Amniotic stem cell (primary cell): ENCODE measurements around the gene SLC22A17.

Experiments used
- DNase-seq: peaks from one replicate; lab custom pipeline; 2025; lab: John Stamatoyannopoulos, UW

SLC22A17 gene

DNA sequence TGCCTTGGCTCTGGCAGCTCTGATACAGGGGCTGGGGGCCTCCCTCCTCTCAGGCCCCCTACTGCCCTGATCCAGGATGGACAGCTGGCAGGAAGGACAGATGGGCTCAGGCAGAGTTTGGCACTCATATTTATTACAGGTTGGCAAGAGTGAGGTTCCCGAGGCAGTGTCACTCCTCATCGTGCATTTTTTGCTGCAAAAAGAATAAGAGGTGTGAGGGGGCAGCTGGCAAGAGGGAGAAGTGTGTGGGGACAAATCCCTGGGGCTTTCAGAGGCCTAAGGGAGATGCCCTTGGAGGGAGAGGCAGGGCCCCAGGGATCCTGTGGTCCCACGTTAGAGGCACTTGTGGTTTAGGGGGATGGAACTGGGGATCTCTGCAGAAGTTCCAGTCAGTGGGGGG is 29.2 kb upstream of the SLC22A17 start:
- no peak for DNase-seq

DNA sequence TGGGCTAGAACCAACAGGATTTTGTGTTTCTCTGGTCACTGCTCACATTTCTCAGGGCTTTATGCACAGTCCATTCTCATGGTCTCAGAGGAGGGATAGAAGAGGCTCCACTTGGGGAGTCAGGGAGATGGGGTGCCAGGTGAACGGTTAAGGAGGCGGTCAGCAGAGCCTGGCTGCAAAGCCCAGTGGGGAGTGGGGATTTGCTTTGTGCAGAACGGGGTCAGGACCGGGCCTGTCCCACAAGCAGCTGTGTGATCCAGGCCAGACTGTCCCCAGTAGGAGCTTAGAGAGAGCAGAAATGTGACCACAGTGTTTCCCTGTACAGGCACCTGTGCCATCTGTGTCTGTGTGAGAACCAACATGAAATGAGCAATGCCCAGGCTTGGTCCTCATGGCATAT is 28.3 kb upstream of the SLC22A17 start:
- DNase-seq, result no peak

DNA sequence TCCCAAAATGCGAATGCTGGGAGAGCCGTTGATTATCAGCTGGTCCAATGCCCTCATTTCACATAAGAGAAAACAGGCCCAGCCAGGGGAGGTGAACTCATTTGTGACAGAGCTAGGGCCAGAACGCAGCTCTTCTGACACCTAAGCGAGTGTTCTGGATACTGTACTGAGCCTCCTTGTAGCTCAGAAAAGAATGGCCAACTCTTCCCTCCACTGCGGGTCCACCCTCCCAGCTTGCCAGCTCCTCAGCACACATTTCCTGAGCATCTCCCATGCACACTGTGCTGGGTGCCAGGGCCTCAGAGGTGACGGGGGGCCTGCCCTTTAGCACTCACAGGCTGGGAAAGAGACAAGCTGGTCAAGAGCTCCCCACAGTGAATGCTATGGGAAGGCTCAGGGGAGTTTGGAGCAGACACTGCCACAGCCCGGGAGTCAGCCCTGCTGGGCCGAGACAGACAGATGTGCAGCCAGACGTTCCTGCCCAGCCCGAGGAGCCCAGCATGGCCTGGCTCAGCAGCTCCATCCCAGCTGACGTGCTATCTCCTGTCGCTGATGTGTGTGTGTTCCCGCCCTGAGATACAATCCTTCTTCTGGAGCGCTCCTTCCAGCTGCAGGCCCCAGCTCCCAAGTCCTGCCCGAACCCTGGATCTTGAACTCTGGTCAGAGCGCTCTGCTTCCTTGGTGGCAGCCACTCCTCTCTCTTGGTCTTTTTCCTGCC is 27.7 kb upstream of the SLC22A17 start:
- no peak for DNase-seq

DNA sequence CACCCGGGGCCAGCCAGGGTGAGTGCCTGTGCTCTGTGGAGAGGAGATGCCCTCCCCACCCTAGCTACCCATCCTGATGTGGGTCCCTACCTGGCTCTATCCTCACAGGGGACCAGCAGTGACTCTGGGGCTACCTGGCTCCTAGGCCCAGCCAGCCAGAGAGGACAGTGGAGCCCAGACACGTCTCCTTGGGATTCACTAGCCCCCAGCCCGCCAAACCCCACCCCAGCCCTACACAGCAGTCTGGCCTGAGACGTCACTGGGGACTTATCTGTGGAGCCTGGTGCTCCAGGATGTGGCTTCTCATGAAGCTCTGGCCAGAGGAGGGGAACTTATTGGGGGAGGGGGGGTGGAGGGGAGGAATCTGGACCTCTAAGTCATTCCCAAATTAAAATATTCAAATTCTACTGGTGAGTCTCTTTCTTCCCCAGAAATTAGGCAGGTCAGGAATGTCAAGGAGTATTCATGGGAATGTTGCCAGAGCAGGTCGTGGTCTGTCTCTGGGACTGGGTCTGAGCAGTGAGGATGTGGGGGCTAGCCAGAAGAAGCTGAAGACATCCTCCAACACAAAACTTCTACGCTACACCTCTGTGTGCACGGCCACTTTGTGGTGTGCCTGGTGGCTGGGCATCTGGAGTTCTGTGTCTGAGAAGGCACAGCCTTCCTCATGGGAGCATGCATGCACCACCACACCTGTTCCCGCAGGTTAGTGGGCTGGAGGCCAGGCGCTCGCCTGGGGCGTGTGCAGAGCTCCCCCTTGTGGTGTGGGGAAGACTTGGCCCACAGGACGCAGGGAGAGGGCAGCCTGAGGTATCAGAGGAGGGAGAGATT is 26.9 kb upstream of the SLC22A17 start:
- DNase-seq, result no peak

DNA sequence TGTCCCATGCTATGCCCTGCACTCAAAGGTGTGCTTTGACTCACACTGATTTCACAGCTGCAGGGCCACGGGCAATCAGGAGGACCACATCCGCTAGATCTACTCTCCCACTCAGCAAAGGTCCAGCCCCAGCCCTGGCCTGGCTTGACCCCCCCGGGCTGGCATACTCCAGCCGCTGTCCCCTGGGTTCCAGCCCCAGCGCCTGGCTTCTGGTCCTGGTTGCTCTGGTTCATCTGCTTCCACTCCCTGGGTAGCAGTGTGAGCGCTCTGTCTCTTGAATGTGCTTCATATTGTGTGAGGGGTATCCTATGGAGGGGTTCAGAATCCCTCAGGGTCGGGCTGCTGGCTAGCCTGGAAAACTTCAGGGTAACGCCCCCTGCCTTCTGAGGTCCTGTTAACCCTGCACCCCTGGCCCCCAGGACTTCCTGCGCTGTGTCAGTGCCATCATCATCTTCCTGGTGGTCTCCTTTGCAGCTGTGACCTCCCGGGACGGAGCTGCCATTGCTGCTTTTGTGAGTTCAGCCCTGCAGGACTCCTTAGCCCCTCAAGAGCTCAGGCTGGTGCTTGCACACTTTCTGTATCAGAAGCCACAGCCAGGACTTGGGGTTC is 26.0 kb upstream of the SLC22A17 start:
- DNase-seq, result no peak

DNA sequence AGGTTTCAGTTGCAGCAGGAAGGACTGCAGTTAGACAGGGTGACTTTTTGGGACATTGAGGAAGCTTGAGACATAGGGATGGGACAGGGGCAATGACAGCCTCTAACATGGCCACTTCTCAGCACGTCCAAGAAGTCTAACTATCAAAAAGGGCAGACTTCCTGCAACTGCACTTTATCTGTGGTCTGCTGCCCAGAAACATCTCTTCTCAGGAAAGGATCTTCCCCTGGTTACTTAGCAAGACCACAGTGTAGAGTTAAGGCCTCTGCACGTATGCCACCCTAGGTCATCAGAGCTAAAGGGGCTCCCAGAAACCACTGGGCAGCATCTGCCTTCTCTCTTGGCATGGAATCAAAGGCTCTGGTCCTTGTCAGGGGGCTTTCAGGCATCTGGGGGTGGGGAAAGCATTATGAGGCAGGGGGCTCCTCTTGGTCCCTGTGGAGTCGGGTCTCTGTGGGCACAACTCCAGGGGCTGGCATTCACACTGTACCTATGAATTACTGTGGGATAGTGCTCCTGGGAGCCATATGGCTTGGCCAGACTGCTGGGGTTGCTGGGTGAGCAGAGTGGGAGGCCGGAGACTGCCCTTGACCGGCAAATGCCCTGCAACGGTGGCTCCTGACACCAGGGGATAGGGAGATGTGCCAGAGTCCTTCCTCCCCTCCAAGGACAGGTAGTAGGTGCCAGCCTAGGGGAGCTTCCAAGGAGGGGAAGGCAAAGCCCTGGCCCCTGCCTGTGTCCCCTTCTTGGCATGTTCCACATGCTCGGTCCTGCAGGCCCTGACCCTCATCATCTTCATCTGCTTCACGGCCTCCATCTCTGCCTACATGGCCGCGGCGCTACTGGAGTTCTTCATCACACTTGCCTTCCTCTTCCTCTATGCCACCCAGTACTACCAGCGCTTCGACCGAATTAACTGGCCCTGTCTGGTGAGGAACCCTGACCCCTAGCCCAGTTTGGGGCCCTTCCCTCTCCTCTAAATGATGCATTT is 25.2 kb upstream of the SLC22A17 start:
- DNase-seq, result no peak

DNA sequence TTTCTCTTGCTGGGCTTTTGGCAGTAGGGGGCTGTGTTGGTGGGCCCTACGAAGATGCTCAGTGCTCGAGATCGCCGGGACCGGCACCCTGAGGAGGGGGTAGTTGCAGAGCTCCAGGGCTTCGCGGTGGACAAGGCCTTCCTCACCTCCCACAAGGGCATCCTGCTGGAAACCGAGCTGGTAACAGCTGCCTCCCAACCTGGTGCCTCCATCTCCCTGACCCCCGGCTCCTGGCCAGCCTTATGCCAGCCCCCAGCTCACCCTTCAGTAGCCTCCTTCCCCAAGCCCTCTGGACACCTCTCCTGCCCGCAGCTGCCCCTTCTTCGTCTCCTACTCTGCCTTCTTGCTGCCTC is 24.5 kb upstream of the SLC22A17 start:
- DNase-seq, result no peak

DNA sequence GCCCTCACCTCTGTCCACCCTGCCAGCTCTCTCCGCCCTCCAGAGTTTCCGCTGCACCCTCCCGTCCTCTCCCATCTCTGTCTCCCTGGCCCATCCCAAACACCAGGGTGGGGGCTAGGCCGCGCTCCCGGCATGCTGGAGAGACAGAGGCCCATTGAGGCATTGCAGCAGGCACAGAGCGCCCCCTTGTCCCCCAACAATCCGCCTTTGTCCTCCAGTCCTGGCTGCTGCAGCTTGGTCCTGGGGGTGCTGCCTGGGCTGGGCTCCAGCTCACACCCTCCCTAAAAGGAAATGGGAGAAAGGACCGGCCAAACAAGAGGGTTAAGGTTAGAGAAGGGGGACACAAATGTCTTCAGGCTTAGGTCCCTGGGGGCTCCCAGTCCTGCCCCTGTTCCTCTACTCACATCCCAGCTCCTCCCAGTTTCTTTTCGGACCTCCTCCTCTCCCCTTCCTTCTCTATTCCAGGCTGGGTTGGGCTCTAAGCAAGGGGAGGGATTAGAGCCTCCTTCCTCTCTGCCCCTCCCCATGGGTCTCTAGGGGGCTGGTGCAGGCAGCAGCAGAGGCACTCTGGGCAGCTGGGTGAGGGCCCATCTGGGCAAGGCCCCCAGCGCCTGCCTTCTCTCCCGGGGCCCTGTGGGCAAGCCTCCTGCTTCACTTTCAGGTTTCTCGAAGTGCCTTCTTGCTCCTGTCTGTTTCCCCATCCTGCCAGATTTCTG is 24.0 kb upstream of the SLC22A17 start, which contains the start of gene CMTM5:
Gene CMTM5, plus strand, starts transcription at position 565 of the 716 bp plus-strand sequence. CDS start 206 bp downstream, outside the sequence.
- DNase-seq, result no peak

DNA sequence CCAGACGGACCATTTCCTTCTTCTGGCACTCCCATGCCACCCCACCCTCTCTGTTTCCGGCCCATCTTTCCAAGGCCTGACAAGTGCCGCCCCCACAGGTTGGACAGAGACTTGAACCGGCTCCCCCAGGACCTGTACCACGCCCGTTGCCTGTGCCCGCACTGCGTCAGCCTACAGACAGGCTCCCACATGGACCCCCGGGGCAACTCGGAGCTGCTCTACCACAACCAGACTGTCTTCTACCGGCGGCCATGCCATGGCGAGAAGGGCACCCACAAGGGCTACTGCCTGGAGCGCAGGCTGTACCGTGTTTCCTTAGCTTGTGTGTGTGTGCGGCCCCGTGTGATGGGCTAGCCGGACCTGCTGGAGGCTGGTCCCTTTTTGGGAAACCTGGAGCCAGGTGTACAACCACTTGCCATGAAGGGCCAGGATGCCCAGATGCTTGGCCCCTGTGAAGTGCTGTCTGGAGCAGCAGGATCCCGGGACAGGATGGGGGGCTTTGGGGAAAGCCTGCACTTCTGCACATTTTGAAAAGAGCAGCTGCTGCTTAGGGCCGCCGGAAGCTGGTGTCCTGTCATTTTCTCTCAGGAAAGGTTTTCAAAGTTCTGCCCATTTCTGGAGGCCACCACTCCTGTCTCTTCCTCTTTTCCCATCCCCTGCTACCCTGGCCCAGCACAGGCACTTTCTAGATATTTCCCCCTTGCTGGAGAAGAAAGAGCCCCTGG is 23.0 kb upstream of the SLC22A17 start:
- no peak for DNase-seq

DNA sequence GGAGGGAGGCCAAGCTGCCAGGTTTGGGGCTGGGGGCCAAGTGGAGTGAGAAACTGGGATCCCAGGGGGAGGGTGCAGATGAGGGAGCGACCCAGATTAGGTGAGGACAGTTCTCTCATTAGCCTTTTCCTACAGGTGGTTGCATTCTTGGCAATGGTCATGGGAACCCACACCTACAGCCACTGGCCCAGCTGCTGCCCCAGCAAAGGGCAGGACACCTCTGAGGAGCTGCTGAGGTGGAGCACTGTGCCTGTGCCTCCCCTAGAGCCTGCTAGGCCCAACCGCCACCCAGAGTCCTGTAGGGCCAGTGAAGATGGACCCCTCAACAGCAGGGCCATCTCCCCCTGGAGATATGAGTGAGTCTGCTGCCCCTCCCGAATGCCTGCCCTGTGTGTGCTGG is 20.4 kb upstream of the SLC22A17 start:
- DNase-seq, result no peak

DNA sequence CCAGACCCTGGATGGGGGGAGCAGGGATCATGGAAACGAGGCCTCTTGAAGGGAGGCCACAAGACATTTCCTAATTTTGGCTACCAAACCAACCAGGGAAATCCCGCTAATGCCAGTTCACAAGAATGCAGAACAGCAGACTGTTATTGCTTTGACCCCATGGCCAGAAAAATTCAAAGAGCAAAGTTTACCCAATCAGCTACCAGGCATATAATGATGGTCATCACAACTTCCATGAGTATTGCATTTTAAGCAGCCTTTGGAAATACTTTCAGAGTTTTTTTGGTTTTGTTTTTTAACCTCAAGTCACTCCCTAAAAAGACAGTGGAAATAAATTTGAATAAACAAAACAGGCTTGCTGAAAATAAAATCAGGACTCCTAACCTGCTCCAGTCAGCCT is 19.8 kb upstream of the SLC22A17 start, which contains the start of gene IL25:
Gene IL25, plus strand, starts transcription at position 301 of the 400 bp plus-strand sequence.
- DNase-seq, result no peak

DNA sequence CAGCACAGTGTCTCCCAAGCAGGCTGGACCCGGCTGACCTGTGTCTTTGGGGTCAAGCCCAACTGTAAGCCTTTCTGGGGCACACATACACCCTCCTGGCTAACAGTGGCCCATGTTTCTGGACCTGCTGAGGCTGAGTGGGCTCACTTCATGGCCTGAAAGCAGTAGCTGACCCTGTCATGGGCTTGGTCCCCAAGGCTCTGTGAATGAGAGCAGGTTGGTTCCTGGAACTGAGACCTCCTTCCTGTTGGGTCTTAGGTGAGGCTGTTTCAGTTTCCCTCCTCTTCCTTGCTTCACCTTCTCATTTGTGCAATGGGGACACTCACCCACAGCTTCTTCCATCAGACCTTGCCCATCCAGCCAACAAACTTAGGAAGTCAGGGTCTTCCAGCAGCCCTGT is 19.2 kb upstream of the SLC22A17 start:
- DNase-seq, result no peak

DNA sequence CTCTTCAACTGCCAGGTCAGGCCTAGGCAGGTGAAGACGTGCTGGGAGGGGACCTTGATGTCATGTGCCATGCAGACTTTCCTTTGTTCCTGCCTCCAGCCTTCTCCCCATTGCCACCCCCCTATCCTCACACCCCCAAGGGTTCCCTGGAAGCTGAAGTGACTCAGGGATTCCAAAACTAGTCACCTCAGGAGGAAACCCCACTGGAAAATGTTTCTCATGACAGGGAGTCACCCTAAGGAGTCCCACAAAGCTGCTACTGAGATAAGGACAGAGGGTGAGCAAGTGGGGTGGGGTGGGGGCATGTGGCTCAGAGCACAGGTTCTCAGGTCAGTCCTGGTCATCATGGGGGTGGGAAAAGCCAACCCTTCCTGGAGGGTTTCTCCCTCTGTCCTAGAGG is 17.5 kb upstream of the SLC22A17 start:
- DNase-seq, result no peak

DNA sequence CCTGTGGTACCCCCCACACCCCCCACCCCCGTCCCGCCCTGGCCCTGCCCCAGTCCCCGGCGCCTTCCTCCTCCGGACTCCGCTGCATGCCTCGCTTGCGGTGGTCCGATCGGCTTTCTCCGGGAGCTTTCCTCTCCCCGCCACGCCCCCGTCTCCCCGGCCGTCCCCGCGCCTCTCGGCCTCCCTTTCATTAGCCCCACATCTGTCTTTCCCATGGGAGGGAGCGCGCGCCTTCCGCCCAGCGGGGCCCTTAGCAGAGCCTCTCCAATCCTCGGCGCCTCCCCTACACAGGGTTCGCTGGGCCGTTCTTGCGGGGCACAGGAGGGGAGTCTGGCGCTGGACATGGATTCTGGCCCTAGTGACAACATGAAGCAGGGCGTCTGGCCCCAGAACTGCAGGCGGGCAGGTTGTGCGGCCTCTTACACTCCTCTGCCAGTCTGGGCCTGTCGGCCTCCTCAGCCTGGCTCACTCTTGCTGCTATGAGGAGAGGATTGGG is 13.8 kb upstream of the SLC22A17 start:
- peak; percentile 67 for DNase-seq

DNA sequence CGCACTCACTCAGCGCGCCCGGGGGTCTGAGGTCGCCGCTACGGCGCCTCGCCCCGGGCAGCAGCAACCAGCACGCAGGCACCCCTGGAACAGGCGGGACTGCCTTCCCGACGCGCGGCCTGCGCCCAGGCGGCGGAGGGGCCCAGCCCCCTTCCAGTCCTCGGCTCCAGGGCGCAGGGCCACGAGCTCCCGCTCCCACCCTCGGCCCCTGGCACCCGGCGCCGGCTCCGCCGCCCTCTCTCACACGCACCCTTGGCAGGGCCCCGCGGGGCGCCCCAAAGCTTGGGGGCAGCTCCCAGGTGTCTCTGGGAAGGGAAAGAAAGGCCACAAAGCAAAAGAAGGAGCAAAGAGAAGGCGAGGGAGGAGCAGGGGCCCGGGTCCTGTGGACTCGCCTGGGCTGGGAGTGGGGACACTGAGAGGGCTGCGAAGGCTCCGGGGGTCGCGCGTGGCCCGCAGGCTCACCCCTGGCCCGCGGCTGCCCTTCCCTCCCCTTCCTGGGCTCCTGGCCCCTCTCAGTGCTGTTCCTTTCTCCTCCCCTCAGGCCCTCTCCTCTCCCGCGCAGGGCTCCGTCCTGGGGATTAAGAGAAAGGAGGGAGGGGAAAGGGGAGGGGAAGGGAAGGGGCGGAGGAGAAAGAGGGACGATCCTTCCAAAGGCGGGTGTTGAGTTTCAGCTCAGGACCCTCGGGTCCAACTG is 13.2 kb upstream of the SLC22A17 start:
- peak; percentile 67 for DNase-seq

DNA sequence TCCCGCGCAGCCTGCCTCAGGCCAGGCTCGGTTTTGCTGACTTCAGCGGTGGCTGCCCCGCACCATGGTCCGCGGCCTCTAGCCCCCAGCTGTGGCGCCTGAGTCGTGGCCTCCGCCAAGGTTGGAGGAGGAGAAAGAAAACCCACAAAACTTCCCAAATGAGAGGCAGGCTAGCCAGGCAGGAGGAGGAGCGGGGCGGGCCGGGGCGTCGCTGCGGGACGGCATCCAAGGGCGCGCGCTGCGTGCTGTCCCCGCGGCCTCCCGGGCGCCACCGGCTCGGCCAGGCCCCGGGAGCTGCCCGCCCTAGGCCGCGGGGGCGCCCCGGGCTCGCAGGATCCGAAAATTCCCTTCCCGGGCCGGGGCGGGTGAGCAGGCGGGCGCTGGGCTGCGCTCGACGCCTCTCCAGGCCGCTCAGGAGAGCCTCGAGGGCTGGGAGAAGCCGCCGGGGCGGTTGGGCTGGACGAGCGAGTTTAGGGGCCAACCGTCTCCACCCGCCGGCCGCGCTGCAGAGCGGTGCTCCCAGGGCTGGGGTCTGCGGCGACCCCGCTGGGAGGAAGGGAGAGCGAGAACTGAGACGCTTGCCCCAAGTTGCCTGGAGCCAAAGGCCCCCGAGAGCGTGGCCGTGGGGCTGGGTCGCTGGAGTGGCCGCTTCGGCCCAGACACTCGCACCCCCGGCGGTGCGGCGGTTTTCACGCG is 12.5 kb upstream of the SLC22A17 start, which contains the start of gene EFS:
Gene EFS, minus strand, starts transcription at position 137 of the 696 bp plus-strand sequence. CDS start 147 bp downstream, outside the sequence.
- no peak for DNase-seq

DNA sequence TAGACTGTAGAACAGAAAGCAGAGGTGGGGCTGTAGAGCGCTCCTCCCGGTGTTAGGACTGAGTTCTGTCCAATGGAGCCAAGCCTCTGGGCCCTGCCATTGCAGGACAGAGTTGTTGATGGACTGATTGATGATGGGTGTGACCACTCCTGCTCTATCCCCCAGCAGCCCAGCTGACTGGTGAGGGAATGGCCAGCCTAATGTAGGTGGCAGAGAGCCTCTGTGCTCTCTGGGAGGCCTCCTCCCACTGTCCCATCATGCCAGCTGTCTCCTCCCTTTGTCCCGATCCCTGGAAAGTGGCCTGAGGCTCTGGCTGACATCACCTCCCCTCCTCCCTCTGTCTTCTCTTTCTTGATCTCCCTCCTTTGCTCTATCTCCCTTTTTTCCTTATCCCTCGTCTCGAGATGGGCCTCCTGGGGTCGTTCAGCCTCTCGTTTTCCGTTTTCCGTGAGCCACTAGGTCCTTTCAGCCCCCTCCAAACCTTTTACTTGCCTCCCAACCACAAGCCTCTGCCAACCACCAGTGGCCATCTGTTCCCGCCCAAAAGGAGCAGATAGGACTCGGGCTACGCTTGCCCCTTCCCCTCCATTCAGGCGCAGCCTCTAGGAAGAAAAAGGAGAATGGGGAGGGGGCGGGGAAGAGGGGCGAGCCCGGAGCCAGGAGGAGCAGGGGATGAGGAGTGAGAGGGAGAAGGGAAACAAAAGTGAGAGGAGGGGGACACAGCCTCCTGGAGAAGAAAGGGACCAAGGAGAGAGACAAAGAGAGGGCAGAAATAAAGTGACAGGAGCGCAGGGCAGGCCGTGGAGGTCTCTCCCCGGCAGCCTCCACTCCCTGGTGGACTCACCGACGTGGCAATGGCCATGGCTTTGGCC is 11.7 kb upstream of the SLC22A17 start:
- no peak for DNase-seq

DNA sequence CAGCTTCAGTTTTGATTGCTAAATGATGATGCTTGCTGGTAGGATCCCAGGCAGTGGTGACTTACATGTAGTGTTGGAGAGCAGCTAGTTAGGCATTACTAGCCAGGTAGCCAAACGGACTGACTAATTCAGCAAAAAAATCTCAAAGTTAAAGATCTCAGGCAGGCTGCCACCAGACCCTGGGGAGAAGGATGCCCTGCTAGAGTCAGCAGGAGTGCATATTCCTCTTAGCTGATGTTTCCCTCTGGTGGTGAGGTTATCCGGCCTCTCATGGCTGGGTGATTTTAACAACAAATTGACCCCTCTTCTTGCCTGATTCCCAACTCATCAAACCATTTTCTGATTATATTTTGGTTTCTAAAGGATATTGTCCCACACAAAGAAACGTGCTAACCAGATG is 9.5 kb upstream of the SLC22A17 start:
- no peak for DNase-seq
